Fibroblast of lung (primary cell): ENCODE measurements around the gene ADAMTSL1. TPM values are rescaled to one million over a fixed set of nuclear protein-coding genes. Genes with fewer than 3 reads are reported as not detected.

Source experiments
- DNase-seq, 2 donors: peaks; one replicate each; pipeline versions ENCODE4 v3.0.0 to v3.0.0-alpha.2; 2010; ENCODE audit warnings: low read depth in 2 of 2
- H2AFZ ChIP-seq: 2 replicates; pipeline ENCODE4 v1.5.1; 2012; ENCODE audit warnings: low read length, control low read depth, inconsistent platforms
- H3K27ac ChIP-seq: 2 replicates; pipeline ENCODE4 v1.5.1; 2011; ENCODE audit warnings: low read length, control low read depth; ENCODE audit not compliant: insufficient read depth
- H3K27me3 ChIP-seq: 2 replicates; pipeline ENCODE4 v1.5.1; 2011; ENCODE audit warnings: mild to moderate bottlenecking, low read length; ENCODE audit not compliant: control insufficient read depth, insufficient read depth
- H3K36me3 ChIP-seq: 2 replicates; pipeline ENCODE4 v1.5.1; 2011; ENCODE audit warnings: low read length; ENCODE audit not compliant: control insufficient read depth, insufficient read depth
- H3K4me1 ChIP-seq: 2 replicates; pipeline ENCODE4 v1.5.1; 2011; ENCODE audit warnings: low read length; ENCODE audit not compliant: control insufficient read depth, insufficient read depth; ENCODE audit errors: extremely low read depth
- H3K4me2 ChIP-seq: 2 replicates; pipeline ENCODE4 v1.5.1; 2011; ENCODE audit warnings: low read length, control low read depth; ENCODE audit not compliant: insufficient read depth; ENCODE audit errors: extremely low read depth
- H3K4me3 ChIP-seq, 4 experiments: fragments of 200-600 bp in 1 of 4; sonication (generic) in 1 of 4; replicated peaks in 1 of 4; 2 replicates each; pipeline ENCODE4 v1.5.1; 2011 to 2016; ENCODE audit warnings: low read length in 4 of 4, low read depth in 3 of 4, mild to moderate bottlenecking in 3 of 4, control low read depth in 2 of 4, inconsistent platforms in 1 of 4, mixed read lengths in 1 of 4; ENCODE audit not compliant: insufficient read depth in 1 of 4; ENCODE audit errors: control extremely low read depth in 1 of 4
- H3K79me2 ChIP-seq: 2 replicates; pipeline ENCODE4 v1.5.1; 2012; ENCODE audit warnings: mild to moderate bottlenecking, low read length, inconsistent platforms; ENCODE audit not compliant: control insufficient read depth, insufficient read depth
- H3K9ac ChIP-seq: 2 replicates; pipeline ENCODE4 v1.5.1; 2011; ENCODE audit warnings: mild to moderate bottlenecking, low read length, control low read depth; ENCODE audit not compliant: insufficient read depth
- H3K9me3 ChIP-seq: 2 replicates; pipeline ENCODE4 v1.5.1; 2012; ENCODE audit warnings: low read depth, low read length; ENCODE audit not compliant: control insufficient read depth, insufficient read depth
- H4K20me1 ChIP-seq: 2 replicates; pipeline ENCODE4 v1.5.1; 2011; ENCODE audit warnings: low read length; ENCODE audit not compliant: control insufficient read depth, insufficient read depth; ENCODE audit errors: extremely low read depth
- EZH2 ChIP-seq: IDR thresholded peaks from 2 replicates; pipeline ENCODE4 v1.5.1; 2012; ENCODE audit warnings: low read length, control low read depth, mild to moderate bottlenecking; ENCODE audit errors: missing control alignments
- polyA plus RNA-seq, 2 donors: library from polyadenylated mRNA; depleted of rRNA in 1 of 2; stranded (reverse) in 1 of 2; unstranded in 1 of 2; fragments of >200 nt; gene quantifications; 2 replicates each; pipeline ENCODE4 v1.2.1, GENCODE V29; 2011 to 2012; ENCODE audit warnings: missing spikeins in 1 of 2
- total RNA-seq: library from RNA; depleted of rRNA; stranded (reverse); fragments of >200 nt; gene quantifications from 2 replicates; pipeline ENCODE4 v1.2.1, GENCODE V29; 2014
- TF ChIP-seq, protein P1 (sequence below), 2 donors: IDR thresholded peaks in 1 of 2; conservative IDR thresholded peaks in 1 of 2; 1 replicate in 1 of 2; 2 replicates in 1 of 2; pipeline ENCODE4 v1.5.1; 2011 to 2012; ENCODE audit warnings: low read length in 2 of 2, control low read depth in 1 of 2, inconsistent platforms in 1 of 2, low read depth in 1 of 2, mild to moderate bottlenecking in 1 of 2

ADAMTSL1 gene
- total and polyA plus RNA-seq, 2 donors (not counting 1 experiment from before 2014, with no cell fraction given) = 19.3 to 27.9 TPM

DNA sequence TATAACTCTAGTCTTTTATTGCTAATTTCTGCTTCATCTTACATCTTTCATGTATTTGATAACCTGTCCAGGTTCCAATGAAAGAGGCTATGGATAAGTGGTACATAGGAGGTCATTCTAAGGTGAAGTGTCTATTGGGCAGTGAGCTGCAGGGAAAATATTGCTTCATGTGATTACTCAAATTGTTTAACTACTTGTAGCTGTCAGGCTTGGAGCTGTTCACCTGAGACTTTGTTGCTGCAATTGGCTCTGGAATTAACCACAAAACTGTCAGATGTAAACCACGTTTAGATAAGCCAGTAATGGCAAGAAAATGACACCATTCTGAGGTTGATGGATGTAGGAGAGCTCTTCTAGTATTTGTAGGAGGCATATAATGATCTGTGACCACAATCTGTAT is 26.0 kb downstream of the ADAMTSL1 start:
- Histone ChIP-seq H3K9me3 (no peaks in the 10 kb centered on the region), H3K4me2 (no peak overlapping the region), H3K9ac (no peak overlapping the region), H3K36me3 (no peaks in the 10 kb centered on the region), H4K20me1 (no peaks in the 10 kb centered on the region), H3K4me1 (no peaks in the 10 kb centered on the region), H3K4me3 (no peak overlapping the region), H3K27ac (no peak overlapping the region), H2AFZ (no peak overlapping the region), H3K79me2 (peaks cover 20% of the 10 kb centered on the region), H3K27me3 (no peaks in the 10 kb centered on the region)
- no peak for TF ChIP-seq EZH2
- TF ChIP-seq, protein P1, sequence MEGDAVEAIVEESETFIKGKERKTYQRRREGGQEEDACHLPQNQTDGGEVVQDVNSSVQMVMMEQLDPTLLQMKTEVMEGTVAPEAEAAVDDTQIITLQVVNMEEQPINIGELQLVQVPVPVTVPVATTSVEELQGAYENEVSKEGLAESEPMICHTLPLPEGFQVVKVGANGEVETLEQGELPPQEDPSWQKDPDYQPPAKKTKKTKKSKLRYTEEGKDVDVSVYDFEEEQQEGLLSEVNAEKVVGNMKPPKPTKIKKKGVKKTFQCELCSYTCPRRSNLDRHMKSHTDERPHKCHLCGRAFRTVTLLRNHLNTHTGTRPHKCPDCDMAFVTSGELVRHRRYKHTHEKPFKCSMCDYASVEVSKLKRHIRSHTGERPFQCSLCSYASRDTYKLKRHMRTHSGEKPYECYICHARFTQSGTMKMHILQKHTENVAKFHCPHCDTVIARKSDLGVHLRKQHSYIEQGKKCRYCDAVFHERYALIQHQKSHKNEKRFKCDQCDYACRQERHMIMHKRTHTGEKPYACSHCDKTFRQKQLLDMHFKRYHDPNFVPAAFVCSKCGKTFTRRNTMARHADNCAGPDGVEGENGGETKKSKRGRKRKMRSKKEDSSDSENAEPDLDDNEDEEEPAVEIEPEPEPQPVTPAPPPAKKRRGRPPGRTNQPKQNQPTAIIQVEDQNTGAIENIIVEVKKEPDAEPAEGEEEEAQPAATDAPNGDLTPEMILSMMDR (conservative IDR thresholded peaks at IDR 0.05 in 1 of 2, IDR thresholded peaks at IDR 0.05 in 1 of 2; ENCODE audit: low read depth in 1 of 2, low read length in 2 of 2) = no peak
- peak in 1 of 2 donors; percentile 83 for DNase-seq

GRCh38 chr9:18500451-18500850 is 26.5 kb downstream of the ADAMTSL1 start:
- Histone ChIP-seq H3K36me3 (no peaks in the 10 kb centered on the region), H3K4me1 (no peaks in the 10 kb centered on the region), H3K4me3 (no peak overlapping the region), H2AFZ (no peak overlapping the region), H3K9ac (no peak overlapping the region), H3K27me3 (no peaks in the 10 kb centered on the region), H3K79me2 (peaks cover 18% of the 10 kb centered on the region), H3K4me2 (no peak overlapping the region), H3K27ac (no peak overlapping the region), H3K9me3 (no peaks in the 10 kb centered on the region), H4K20me1 (no peaks in the 10 kb centered on the region)
- TF ChIP-seq EZH2 = no peak
- TF ChIP-seq, protein P1 (conservative IDR thresholded peaks at IDR 0.05 in 1 of 2, IDR thresholded peaks at IDR 0.05 in 1 of 2; ENCODE audit: low read depth in 1 of 2, low read length in 2 of 2) = no peak
- DNase-seq = no peak

DNA sequence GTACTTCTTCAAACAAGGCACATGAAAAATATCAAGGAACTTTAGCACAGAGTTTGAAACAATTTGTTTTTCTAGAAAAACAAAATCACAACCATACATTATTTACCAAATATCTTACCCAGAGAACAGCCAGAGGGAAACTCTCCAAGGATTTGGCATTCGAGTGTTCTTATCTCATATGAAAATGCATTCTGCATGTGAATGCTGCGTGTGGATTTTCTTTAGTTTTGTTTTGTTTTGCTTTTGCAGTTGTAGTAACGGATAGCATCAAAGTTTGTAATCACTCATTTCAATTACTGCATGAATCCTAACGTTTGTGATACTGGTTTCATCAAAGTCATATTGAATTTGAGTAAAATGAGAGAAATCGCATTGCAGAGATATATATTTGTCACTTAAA is 28.0 kb downstream of the ADAMTSL1 start:
- no peaks in the 10 kb centered on the region for H3K27me3 ChIP-seq
- H3K79me2 ChIP-seq = peaks cover 12% of the 10 kb centered on the region
- H3K4me2 ChIP-seq = peak overlapping the region; percentile 52
- no peaks in the 10 kb centered on the region for H3K9me3 ChIP-seq
- TF ChIP-seq, protein P1 (conservative IDR thresholded peaks at IDR 0.05 in 1 of 2, IDR thresholded peaks at IDR 0.05 in 1 of 2; ENCODE audit: low read depth in 1 of 2, low read length in 2 of 2) = no peak
- no peak for TF ChIP-seq EZH2
- no peaks in the 10 kb centered on the region for H3K4me1 ChIP-seq
- H3K36me3 ChIP-seq = peaks cover 2% of the 10 kb centered on the region
- DNase-seq = no peak
- no peaks in the 10 kb centered on the region for H4K20me1 ChIP-seq
- no peak overlapping the region for H3K27ac ChIP-seq
- H3K9ac ChIP-seq = no peak overlapping the region
- H3K4me3 ChIP-seq = peak overlapping the region in 2 of 4 experiments; percentile 3 to 38
- no peak overlapping the region for H2AFZ ChIP-seq
